Inflammatory macrophage treated with lipopolysaccharide for 4 hours (primary cell): ENCODE results near the gene RPS6KA5.
A peak's percentile ranks its signal among the peaks of the same experiment; 100 is the strongest.
"Not testable (repeated sequence)": the region's sequence is repeated elsewhere in the genome, so short reads cannot be mapped to it uniquely, and the experiment has no call there.

ENCODE experiments used
- DNase-seq: peaks from one replicate; pipeline ENCODE4 v3.0.0-alpha.2; 2020

The RPS6KA5 gene

DNA sequence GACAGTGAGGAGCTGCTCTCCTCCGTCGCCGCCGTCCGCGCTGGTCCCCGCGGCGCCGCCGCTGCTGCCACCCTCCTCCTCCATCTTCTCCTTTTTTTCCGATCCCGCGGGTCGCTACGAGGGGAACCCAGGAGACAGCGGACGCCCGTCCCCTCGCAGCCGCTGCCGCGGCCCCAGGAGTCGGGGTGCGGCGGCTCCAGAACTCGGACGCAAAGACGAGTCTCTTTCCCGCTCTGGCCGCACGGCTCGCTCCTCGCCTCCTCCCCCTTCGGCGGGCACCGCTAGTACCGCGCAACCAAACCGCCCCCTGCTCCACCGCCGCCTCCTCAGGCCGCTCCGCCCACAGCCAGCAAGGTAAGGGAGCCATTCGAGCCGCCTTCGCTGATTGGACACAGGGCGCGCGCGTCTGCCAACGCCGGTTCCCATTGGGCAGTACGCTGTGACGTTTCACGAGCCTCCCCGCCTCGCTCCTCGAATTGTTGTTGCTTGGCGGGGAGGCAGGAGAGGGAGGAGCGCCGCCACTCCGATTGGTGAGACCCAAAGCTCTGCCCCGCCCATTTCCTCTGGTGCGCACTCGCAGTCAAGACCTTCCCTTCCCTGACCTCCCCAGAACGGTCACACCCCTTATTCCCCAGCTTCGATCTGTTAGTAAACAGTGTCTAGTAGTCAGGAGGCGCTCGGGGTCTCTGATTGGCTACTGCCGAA lies at the start of gene RPS6KA5:
Gene RPS6KA5 (minus strand): TSS at position 291 of the 705 bp plus-strand sequence. CDS start 207 bp downstream, at position 84.
- peak; percentile 100 for DNase-seq

DNA sequence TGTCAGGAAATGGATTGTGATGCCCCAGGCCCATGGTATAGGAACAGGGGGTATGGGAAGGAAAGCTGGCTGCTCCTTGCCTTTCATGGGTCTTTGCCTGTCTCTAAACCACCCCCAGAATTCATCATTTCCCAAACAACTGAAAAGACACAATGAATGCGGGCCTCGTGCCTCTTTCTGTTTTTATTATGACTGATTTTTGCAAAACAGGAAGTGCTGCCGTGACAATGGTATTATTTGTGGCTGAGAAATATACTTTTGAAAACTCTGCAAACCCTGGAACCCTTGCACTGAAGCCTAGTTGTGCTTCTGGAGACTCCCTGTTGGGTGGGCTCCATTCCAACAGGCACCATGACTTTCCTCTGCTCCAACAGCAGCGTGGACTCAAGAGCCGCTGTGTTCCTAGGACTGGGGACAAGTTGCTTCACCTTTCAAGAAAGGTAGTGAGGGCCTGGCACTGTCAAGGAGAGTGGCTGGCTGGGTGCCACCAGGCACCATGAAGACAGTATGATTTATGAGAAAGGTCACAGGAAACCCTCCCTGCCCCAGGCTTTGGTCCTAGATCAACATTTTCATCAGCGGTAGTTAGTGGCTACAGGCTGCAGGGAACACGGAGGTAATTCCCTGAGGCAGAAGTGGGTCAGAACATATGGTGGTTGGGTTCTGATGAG lies 48.6 kb upstream of the RPS6KA5 start:
- peak; percentile 56 for DNase-seq

DNA sequence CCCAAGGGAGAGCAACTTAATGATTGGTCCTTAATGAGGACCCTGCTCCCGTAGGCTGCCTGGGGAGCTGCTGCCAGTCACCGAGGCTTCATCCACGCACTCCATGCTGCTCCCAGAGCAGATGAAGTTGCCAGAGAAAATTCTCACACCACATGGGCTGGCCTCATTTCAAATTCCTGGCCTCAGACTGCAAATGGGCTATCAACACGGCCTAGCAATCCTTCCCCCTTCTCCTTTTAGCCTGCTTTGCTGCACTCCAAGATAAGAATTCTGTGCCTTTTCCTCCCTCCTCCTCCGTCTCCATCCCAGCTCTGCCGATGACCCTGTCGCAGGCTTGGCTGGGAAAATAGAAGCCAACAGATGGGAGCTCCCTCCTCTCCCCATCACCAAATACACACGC lies 42.7 kb upstream of the RPS6KA5 start:
- DNase-seq: no peak

DNA sequence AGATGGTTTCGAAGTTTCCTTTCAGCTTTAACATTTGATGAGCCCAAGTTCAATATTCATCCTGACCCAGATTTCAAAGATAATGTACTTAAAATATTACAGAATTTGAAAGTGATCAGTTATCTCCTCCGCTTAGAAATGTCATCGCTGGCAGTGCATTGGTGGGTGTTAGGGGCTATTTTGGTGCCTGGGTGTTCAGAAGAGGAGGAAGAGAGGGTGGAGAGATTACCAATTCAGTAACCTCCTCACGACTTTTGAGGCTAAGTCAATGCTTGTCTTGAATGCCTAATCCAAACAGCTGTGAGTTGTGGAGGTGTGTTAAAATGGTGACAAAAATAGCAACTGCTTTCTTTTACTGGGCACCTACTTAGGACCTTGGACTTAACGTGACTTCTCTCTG lies 39.7 kb upstream of the RPS6KA5 start:
- DNase-seq: no peak

DNA sequence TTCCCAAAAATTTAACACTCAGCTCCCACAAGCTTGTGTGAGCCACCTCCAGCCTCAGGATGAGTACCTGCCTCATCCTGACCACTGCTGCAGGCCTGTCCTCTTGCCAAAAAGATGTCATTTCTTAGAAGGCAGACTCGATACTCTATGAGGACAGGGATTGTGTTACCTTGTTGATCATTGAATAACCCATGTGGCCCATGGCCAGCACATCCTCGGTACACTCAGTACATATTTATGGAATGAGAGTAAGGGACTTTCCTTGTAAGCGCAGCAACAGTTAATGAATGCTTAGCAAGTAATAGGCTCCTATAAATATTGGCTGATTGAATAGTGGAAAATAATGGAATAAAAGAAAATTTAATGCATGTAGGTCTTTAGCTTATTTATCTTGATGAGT lies 38.1 kb upstream of the RPS6KA5 start:
- DNase-seq: no peak

DNA sequence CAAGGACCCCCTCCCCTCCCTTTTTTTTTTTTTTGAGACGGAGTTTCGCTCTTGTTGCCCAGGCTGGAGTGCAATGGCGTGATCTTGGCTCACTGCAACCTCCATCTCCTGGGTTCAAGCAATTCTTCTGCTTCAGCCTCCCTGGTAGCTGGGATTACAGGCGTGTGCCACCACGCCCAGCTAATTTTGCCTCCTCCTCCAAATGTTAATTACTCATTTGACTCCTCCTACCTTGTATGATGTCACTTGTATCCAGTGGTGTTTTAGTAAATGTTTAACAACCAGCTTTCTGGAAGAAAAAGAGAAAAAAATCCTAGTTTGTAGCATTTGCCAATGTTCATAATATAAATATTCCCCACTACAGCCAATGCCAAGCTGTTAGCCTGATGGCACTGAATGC lies 37.2 kb upstream of the RPS6KA5 start:
- DNase-seq: not testable (repeated sequence)

DNA sequence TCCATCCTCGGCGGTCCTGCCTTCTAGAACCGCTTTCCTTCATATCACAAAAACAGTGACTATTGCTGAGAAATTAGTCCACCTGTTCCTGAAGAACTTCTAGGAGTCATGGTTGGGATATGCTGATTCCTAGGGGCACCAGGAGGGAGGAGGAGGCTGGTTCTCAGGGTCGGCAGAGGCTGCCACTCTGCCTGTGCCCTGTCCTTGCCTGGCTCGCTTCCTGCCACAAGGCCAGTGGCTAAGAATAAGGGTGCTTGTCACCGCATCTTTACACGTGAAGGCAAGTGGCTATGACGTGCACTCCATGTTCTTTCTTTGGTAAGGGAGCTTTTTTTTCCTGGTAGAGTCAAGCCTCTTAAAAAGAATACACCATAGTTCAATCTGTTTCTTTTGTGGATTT lies 34.7 kb upstream of the RPS6KA5 start:
- DNase-seq: no peak

DNA sequence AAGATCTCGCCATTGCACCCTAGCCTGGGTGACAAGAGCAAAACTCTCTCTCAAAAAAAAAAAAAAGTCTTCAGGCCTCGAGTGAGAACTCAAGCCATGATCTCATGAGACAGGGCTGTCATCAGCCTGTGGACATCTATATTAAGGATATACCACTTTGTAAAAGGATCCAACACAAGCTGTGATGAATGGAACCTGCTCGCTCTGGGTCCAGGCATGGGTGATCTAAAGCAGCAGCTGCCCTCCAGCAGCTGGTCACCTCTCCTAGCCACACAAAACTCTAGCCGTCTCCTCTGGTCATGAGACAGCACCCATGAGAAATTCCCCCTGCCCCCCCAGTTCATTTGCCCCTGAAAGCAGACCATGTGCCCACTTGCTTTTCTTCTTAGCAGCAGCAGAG lies 34.3 kb upstream of the RPS6KA5 start:
- no peak for DNase-seq

DNA sequence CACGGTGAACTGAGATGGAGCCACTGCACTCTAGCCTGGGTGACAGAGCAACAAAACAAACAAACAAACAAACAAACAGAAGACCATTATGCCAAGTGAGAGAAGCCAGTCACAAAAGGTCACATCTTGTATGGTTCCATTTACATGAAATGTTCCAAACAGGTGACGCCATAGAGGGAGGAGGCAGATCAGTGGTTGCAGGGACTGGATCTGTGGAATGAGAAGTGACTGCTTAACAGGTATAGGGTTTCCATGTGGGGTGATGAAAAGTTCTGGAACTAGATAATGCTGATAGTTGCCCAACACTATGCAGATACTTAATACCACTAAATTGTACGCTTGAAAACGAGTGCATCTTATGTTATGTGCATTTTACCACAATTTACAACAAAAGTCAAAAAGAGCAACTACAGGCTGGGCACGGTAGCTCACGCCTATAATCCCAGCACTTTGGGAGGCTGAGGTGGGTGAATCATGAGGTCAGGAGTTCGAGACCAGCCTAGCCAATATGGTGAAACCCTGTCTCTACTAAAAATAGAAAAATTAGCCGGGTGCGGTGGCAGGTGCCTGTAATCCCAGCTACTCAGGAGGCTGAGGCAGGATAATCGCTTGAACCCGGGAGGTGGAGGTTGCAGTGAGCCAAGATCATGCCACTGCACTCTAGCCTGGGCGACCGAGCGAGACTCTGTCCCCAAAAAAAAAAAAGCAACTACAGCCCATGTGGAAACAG lies 33.5 kb upstream of the RPS6KA5 start:
- not testable (repeated sequence) for DNase-seq

DNA sequence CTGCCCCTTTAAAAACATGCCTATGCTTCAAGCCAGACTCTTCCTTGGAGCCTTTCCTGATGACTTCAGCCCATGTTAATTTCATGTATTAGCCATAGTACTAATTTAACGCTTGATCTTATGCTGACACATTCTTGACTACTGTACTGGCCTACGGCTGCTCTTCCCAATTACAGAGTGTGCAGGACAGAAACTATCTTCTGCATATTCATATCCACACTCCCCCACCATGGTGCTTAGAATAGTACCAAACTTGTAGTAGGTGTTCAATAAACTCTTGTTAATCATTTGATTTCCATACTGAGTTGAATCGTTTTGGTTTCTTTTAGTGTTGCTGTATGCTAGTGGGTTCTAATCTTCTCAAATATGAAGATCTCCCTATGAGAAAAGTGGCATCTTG lies 31.6 kb upstream of the RPS6KA5 start:
- no peak for DNase-seq

DNA sequence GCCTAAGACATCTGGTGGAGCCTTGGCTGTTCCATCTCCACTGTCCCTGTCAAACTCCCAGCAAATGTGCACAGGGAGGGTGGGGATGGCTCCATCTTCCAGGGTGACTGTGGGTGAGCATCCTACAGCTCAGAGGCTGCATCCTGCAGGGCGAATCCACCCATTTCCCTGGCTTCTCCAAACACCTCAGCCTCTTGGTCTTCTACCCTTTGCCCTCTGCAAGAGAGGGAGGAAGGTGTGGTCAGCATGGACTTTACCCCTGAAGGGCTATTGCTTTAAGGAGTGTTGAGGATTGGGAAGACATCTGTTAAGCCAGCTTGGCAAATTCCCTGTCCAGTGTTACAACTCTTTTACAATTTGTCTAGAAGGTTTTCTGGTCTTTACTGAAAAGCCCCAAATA lies 30.3 kb upstream of the RPS6KA5 start:
- no peak for DNase-seq

DNA sequence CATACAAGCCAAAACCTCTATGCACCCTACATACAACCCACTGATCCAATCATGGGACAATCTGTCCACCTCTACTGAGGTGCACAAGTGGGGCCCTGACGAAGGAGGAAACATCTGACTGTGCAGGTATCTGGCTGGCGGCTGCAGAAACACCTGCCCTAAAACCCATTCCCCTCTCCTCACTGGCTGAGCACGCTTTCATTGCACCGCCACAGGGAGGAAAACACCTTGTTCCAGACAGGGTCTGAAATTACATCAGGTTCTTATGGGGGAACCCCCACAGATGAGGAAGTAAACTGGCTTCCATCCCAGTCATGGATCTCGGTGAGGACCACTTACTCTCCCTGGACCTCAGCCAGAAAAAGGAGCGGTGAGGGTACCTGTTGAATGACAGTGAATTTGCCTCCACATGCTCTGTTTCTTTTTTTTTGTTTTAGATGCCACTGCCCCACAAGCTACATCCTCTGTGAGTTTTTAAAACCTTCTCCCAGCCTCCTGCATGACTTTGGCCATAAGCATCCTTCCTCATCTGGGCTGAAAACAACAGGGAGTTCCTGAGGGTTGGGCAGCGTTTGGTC lies 29.6 kb upstream of the RPS6KA5 start:
- no peak for DNase-seq

DNA sequence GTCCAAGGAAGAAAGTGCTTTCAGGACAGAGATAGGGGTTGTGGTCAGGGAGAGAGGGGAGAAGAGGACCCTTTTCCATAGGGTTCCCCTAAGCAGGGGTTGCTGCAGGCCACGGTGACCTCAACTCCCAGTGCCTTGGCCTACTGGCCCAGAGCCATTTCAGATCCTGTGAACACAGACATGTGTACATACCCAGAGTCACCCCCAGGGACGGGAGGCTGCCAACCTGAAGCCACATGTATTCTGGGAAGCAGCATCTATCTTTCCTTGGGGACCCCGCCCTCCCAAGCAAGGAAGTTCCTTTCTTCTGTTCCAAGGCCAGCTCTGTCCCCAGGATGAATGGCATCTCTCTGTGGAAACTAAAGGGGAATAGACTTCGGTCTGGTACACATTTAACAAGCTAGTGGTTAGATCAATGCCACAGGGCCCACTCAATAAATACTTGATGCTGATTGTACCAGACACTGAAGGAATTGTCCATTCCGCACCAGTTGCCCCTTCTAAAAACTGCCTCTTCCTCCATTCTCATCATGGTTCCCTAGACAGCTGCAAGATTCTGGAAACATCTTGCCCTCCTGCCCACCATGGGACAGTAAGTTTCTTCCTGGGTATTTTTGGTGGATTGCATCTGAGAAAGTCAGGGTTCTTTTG lies 28.3 kb upstream of the RPS6KA5 start:
- no peak for DNase-seq

DNA sequence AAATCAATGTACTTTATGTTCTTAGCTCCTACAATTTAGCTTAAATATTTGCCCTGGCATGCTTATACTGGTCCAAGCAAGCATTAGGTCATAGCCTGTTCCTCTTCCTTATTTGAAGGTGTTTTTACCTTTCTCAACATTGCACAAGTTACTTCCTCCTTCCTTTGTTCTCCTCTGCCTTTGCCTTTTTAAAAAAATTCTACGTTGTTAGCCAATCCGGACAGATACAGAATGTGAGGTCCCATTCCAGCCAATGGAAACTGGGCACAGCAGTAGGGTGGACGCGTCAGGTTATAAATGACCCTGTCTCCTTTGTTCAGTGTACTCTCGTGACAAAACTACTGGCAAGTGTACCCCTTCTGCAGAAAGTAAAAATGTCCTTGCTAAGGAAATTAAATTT lies 27.0 kb upstream of the RPS6KA5 start:
- not testable (repeated sequence) for DNase-seq

DNA sequence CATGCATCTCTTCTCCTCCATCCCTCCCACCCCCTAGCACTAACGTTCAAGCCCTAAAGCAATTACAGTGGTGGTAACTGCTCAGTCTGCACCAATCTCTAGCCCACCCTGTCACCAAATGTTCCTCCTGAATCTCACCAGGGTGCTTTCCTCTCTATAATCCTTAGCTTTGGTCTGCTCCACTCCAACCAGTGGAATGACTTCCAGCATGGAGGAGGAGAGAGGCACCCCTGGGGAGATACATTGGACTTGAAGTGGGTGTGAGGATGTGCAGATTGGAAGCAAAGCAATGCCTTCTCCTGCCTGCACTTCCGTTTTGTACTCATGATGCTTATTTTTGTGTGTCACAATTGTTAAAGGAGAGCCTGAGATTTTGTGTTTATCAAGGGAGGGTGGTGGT lies 24.1 kb upstream of the RPS6KA5 start:
- no peak for DNase-seq

DNA sequence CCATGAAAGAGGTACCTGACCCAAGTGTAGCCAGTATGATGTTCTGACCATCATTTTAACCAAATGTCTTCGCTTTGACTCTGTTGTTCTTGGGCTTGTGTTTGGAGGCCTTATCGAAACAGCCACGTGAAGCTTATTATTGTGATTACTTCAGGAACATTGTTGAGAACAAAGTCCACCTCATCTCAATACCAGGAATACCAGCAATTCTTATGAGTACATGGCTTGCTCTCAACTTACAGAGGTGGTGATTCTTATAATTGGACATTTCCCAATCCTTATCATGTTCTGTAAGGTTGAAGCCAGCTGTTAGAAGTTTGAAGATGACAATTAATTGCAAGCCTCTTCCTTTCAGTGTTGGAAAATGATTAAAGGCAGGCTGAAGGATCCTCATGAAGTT lies 21.8 kb upstream of the RPS6KA5 start:
- no peak for DNase-seq

DNA sequence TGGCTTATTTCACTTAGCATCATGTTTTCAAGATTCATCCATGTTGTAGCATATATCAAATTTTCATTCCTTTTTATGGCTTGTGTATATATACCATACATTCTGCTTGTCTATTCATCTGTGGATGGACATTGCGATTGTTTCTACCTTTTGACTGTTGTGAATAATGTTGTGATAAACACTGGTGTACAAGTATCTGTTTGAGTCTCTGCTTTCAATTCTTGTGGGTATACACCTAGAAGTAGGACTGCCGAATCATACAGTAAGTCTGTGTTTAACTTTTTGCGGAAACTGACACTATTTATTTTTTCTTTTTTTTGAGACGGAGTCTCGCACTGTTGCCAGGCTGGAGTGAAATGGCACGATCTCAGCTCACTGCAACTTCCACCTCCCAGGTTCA lies 19.6 kb upstream of the RPS6KA5 start:
- DNase-seq: no peak

DNA sequence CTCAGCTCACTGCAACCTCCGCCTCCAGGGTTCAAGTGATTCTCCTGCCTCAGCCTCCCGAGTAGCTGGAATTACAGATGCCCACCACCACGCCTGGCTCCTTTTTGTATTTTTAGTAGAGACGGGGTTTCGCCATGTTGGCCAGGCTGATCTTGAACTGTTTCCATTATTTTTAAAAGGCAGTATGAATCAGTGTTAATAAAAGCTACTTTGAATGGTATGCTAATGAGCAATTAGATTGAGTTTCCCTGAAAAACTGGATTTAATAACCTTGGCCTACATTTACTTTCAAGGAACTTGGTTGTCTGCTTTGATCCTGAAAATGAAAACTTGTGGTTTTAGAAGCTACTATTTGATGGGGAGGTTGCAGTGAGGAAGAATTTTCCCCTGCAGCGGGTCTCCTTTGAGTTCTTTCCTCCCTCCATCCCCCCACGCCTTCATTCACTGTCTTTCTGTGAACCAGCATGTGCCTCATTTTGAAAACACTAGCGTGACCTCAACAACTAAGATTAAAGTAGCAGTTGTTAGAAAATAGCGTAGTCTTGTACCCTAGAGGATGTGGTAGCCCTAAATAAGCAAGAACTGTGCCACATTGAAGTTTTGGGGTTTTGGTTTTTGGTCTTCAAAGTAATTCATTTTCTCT lies 17.8 kb upstream of the RPS6KA5 start:
- DNase-seq: no peak

DNA sequence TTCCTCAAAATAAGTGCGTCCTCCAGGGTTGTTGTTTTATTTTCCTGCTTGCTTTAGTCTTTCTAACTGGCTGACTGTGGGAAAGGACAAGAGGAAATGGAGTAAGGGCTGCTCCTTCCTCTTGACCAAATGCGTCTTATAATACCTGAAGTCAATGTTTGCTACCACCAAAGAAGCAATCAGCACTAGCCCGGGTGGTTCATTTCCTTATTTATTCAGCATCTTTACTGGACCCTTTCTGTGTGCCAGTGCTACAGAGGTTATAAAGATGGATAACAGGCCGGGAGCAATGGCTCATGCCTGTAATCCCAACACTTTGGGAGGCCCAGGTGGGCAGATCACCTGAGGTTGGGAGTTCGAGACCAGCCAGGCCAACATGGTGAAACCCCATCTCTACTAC lies 15.1 kb upstream of the RPS6KA5 start:
- DNase-seq: no peak

DNA sequence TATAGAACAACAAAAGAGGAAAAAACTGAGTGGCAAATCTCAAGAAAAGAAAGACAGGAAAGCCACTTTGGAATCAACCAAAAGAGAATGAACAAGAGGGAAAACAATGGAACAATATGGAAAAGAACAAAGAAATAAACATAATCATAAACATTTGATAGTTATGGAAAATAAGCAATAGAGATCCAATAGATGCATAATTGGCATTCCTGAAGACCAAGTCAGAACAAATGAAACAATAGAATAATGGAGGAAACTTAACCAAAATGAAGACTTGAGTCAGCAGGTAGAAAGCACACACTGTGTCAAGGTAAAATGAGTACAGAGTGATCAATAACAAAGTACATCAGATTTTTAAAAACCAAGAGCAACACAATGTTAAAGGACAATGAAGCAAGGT lies 10.1 kb upstream of the RPS6KA5 start:
- DNase-seq: no peak

DNA sequence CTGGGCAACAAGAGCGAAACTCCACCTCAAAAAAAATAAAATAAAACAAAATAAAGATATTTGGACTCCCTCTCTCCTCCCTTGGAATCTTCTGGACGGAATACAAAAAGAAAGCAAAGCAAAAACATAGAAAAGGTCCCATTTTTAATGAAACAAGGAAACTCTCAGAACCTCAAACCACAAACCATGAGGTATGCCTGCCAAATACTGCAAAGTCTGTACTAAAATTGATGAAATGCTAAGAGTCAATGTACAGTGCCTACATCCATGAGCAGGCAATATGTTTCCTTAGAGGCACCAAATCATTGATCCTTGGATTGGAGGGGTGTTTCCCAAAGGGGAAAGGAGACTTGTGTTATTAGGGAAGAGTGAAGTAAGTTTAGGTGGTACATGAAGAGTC lies 8.2 kb upstream of the RPS6KA5 start:
- no peak for DNase-seq

DNA sequence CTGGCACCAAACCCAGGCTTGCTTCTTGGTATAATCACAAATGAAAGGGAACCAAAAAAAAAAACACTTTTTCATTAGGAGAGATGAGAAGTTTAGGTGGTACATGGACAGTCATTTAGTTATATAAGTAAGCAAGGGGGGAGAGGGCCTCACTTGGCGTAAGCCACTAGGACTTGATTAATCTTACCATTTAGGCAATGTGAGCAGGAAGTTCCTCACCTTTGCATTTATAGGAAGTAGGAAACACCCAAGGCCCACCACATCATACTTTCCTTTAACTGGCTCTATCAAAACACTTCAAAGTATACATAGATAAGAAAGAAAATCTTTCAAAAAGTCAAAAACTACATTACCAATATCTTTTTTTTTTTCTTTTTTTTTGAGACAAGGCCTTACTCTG lies 6.7 kb upstream of the RPS6KA5 start:
- DNase-seq: no peak

DNA sequence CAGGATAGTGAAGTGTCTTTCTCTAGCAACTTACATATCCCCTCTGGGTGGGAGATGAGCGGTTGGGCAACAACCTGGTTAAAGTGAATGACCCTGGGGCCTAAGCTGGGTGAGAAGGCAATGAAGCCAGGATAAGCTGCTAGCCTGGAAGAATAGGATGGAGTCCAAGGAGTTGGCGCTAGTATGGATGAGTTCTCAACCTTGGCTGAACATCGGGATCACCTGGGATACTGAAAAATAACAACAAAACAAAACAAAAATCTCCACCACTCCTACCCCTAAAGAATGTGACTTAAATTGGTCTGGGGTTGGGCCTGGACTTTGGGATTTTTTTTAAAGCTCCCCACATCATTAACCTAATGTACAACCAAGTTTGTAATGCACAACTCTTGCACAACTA lies 4.8 kb upstream of the RPS6KA5 start:
- no peak for DNase-seq
